Psoas muscle (tissue), 8 donors: Measurements from ENCODE around the gene KIAA1210. TPM values are rescaled to one million over a fixed set of nuclear protein-coding genes. Genes with fewer than 3 reads are reported as not detected.

ENCODE experiments used
- ATAC-seq, 4 donors: fragments of 200-7000 bp; cut with Tn5 transposase; one replicate each; pipeline ENCODE4 v1.9.1; 2020; ENCODE audit warnings: moderate library complexity in 3 of 4, mild to moderate bottlenecking in 2 of 4
- DNase-seq, 2 donors: peaks; one replicate each; pipeline ENCODE4 v3.0.0-alpha.2; 2020
- H3K27ac ChIP-seq: fragments of 200-600 bp; one replicate; pipeline ENCODE4 v1.8.0; 2022
- H3K27me3 ChIP-seq, 3 donors: fragments of 200-600 bp in 1 of 3; one replicate each; pipeline versions ENCODE4 v1.6.1 to v1.8.0; 2013 to 2022; ENCODE audit warnings: low read length in 2 of 3, mild to moderate bottlenecking in 2 of 3, moderate library complexity in 1 of 3; ENCODE audit not compliant: insufficient read depth in 3 of 3
- H3K36me3 ChIP-seq, 2 donors: fragments of 200-600 bp in 1 of 2; one replicate each; pipeline versions ENCODE4 v1.6.1 to v1.8.0; 2013 to 2022; ENCODE audit warnings: low read depth in 1 of 2, mild to moderate bottlenecking in 1 of 2, moderate library complexity in 1 of 2; ENCODE audit not compliant: insufficient read depth in 1 of 2
- H3K4me1 ChIP-seq: fragments of 200-600 bp; one replicate; pipeline ENCODE4 v1.8.0; 2022
- H3K4me3 ChIP-seq: fragments of 200-600 bp; one replicate; pipeline ENCODE4 v1.8.0; 2022; ENCODE audit warnings: mild to moderate bottlenecking
- H3K9me3 ChIP-seq: fragments of 200-600 bp; one replicate; pipeline ENCODE4 v1.8.0; 2022
- CTCF ChIP-seq: fragments of 200-600 bp; IDR thresholded peaks from one replicate; pipeline ENCODE4 v1.8.0; 2022; ENCODE audit warnings: antibody characterized with exemption
- WGBS, 3 donors: extraction: QIAGEN DNeasy Blood & Tissue Kit; methylation state at CpG; one replicate each; pipeline versions ENCODE4 v1.1.6 to v1.1.7; 2013; 5-methylcytosine and 5-hydroxymethylcytosine counted together
- intact Hi-C, 2 donors: fragments of 100-400 bp; cut with DNase I; formaldehyde crosslinking; loops; one replicate each; pipeline versions ENCODE4 v1.11.0 to v1.14.2; 2022
- polyA plus RNA-seq, 3 donors: library from polyadenylated mRNA; stranded (reverse); fragments of 200-250 nt; gene quantifications; one replicate each; pipeline ENCODE4 v1.2.3, GENCODE V29; 2013
- total RNA-seq, 4 donors: library from RNA; stranded (reverse); fragmentation: NEBNext Ultra II Directional in 2 of 4; extraction: Animal tissue kit (Norgen Biotek cat#: 25700) in 2 of 4; gene quantifications; one replicate each; pipeline versions ENCODE4 v1.2.1 to v1.2.4, GENCODE V29; 2021 to 2023
- donor health status: healthy with polysubstance abuse.
- donor health status: DM: no; HTN: no; CAD: no; lungs with moderate emphysema.
- donor health status: Bipolar disorder and iron deficiency.
- donor health status: healthy.
- donor health status: DM: yes; HTN: yes; CAD: no.
- donor health status: DM: no; HTN: no; CAD: no.
- donor health status: DM: no; HTN: no; CAD: no.
- donor health status: DM: yes; HTN: yes; CAD: no.

Gene KIAA1210
- total and polyA plus RNA-seq, 7 donors = not detected

- intact Hi-C loops = no loop called here
- 54 to 56% (median 55%) methylated on average over 7 of the region's 7 CpGs for WGBS, 3 donors
- no peak overlapping the region for H3K27ac ChIP-seq
- no peaks in the 10 kb centered on the region for H3K36me3 ChIP-seq
- no peaks in the 10 kb centered on the region for H3K9me3 ChIP-seq
- peaks cover 0 to 11% (median 0%) of the 10 kb centered on the region in 3 donors for H3K27me3 ChIP-seq
- no peak overlapping the region for H3K4me3 ChIP-seq
- no peak for DNase-seq
- ATAC-seq = no peak
- no peaks in the 10 kb centered on the region for H3K4me1 ChIP-seq
- TF ChIP-seq CTCF = no peak
These were observed 33.4 kb downstream of the KIAA1210 start for GRCh38 chrX:119093991-119094735.

GRCh38 chrX:119090627-119091026 lies 37.0 kb downstream of the KIAA1210 start:
- no peaks in the 10 kb centered on the region for H3K36me3 ChIP-seq
- peaks cover 0 to 11% (median 0%) of the 10 kb centered on the region in 3 donors for H3K27me3 ChIP-seq
- 78 to 100% (median 100%) methylated on average over 1 of the region's 1 CpG for WGBS, 3 donors
- H3K27ac ChIP-seq = no peak overlapping the region
- no peak for TF ChIP-seq CTCF
- intact Hi-C loops = no loop called here
- H3K9me3 ChIP-seq = no peaks in the 10 kb centered on the region
- no peaks in the 10 kb centered on the region for H3K4me1 ChIP-seq
- ATAC-seq (no peak), DNase-seq (no peak)
- no peak overlapping the region for H3K4me3 ChIP-seq

- no peak for DNase-seq
- intact Hi-C loops = no loop called here
- Histone ChIP-seq H3K27ac (no peak overlapping the region), H3K36me3 (no peaks in the 10 kb centered on the region), H3K4me1 (no peaks in the 10 kb centered on the region), H3K27me3 (peaks cover 0 to 11% (median 0%) of the 10 kb centered on the region in 3 donors), H3K9me3 (no peaks in the 10 kb centered on the region), H3K4me3 (no peak overlapping the region)
- TF ChIP-seq CTCF = no peak
- 80 to 100% (median 86%) methylated on average over 1 of the region's 1 CpG for WGBS, 3 donors
- ATAC-seq = no peak
These were observed 38.0 kb downstream of the KIAA1210 start for GRCh38 chrX:119089619-119090018.

GRCh38 chrX:119087121-119087520 lies 40.5 kb downstream of the KIAA1210 start:
- Histone ChIP-seq H3K36me3 (no peaks in the 10 kb centered on the region), H3K27ac (no peak overlapping the region), H3K4me3 (no peak overlapping the region), H3K27me3 (peaks cover 0 to 11% (median 0%) of the 10 kb centered on the region in 3 donors), H3K9me3 (no peaks in the 10 kb centered on the region), H3K4me1 (no peaks in the 10 kb centered on the region)
- intact Hi-C loops = no loop called here
- ATAC-seq (no peak), DNase-seq (no peak)
- WGBS, 3 donors = 46 to 80% (median 70%) methylated on average over 1 of the region's 1 CpG
- no peak for TF ChIP-seq CTCF

- TF ChIP-seq CTCF = no peak
- intact Hi-C loops = no loop called here
- H3K27me3 ChIP-seq = peaks cover 0 to 5% (median 0%) of the 10 kb centered on the region in 3 donors
These were observed 42.8 kb downstream of the KIAA1210 start for GRCh38 chrX:119084766-119085165.

More at GRCh38 chrX:119084766-119085165, 42.8 kb downstream of the KIAA1210 start:
- no peaks in the 10 kb centered on the region for H3K36me3 ChIP-seq
- WGBS, 3 donors = 75 to 90% (median 90%) methylated on average over 3 of the region's 3 CpGs
- H3K27ac ChIP-seq = no peak overlapping the region
- no peaks in the 10 kb centered on the region for H3K9me3 ChIP-seq
- DNase-seq = no peak
- H3K4me1 ChIP-seq = no peaks in the 10 kb centered on the region
- no peak for ATAC-seq
- no peak overlapping the region for H3K4me3 ChIP-seq
